T-helper 9 cell (primary cell): Measurements from ENCODE around the gene MCM7.

Source experiments
- DNase-seq: peaks from one replicate; pipeline ENCODE4 v3.0.0-alpha.2; 2020

Gene MCM7

GRCh38 chr7:100065452-100066186 lies 35.6 kb downstream of the MCM7 start:
- no peak for DNase-seq

GRCh38 chr7:100064162-100064561 lies 37.0 kb downstream of the MCM7 start:
- DNase-seq, result no peak

GRCh38 chr7:100063376-100063775 lies 37.8 kb downstream of the MCM7 start:
- no peak for DNase-seq

DNA sequence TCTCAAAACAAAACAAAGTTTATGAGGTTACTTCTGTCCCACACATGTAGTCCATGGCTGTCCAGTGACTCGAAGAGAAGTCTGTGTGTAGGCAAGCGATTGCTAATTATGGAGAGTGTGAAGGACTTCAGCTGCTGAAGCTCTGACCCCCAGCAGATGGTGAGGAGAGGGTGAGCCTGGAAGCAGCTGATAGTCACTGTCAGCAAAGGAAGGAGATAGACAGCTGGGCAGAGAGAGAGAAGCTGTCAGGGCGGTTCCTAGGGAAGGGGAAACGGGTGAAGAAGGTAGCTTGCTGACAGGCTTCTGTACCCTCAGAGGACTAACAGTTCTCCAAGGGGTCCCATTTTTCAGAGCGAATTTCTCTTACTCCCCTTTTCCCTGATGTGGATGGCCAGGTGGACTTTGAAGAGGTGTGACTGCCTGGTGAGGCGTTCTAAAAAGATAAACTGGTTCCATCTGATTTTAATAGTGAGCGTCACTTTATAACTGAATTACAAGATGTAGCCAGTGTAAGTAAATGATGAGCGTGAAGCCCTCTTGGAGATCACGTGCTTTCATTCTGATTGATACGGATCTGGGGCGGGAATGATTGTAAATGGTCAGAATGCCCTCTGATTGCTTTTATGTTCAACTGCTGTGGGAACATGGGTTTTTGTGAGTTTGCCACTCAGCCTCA lies 39.5 kb downstream of the MCM7 start:
- no peak for DNase-seq

DNA sequence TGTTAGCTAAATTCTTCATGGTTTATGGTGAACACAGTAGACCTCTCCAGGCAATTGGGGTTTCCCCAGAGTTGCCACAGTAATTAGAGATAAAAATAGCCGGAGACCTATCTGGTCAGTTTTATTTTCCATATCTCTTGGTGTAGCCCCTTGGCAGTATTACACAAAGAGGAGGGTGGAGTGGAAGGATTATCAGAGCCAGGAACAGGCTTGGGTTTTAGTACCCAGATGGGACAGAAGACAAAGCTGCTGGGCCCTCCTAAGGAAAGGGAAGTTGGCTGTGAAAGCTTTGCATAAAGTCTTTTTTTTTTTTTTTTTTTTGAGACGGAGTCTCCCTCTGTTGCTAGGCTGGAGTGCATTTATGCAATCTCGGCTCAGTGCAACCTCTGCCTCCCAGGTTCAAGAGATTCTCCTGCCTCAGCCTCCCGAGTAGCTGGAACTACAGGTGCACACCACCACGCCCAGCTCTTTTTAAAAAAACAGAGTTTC lies 41.9 kb downstream of the MCM7 start:
- DNase-seq, result no peak

GRCh38 chr7:100057006-100057405 lies 44.2 kb downstream of the MCM7 start:
- no peak for DNase-seq

DNA sequence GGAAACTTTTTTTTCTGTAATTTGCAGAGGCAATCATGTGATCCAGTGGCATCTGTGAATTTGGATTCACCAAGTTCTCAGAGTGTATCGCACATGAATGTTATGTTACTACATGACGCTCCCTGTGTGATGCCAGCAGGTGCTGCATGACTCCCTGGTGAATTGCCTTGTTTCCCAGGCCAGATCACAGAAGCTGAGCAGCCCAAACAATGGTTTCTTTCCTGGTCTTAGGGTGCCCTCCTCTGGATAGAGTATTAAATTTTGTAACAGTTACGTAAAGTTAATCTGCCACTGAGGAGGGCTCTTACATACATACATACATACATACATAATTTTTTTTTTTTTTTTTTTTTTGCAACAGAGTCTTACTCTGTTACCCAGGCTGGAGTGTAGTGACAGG lies 48.0 kb downstream of the MCM7 start:
- no peak for DNase-seq

DNA sequence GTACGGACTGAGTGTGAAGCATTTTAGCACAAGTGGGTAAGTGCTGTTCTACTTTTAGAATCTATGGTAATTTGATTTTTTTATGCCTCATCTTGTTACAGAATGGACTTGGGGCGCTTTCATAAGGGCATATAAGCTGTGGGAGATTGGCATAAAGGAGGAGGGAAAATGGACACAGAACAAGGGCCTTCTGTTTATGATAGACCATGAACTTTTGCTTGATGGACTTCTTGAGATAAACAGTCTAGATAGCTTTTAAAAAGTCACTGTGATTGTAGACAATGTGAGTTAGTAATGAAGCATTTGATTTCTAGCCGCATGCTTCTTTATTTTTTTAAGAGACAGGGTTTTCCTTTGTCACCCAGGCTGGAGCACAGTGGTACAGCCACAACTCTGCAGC lies 49.6 kb downstream of the MCM7 start:
- DNase-seq, result no peak

DNA sequence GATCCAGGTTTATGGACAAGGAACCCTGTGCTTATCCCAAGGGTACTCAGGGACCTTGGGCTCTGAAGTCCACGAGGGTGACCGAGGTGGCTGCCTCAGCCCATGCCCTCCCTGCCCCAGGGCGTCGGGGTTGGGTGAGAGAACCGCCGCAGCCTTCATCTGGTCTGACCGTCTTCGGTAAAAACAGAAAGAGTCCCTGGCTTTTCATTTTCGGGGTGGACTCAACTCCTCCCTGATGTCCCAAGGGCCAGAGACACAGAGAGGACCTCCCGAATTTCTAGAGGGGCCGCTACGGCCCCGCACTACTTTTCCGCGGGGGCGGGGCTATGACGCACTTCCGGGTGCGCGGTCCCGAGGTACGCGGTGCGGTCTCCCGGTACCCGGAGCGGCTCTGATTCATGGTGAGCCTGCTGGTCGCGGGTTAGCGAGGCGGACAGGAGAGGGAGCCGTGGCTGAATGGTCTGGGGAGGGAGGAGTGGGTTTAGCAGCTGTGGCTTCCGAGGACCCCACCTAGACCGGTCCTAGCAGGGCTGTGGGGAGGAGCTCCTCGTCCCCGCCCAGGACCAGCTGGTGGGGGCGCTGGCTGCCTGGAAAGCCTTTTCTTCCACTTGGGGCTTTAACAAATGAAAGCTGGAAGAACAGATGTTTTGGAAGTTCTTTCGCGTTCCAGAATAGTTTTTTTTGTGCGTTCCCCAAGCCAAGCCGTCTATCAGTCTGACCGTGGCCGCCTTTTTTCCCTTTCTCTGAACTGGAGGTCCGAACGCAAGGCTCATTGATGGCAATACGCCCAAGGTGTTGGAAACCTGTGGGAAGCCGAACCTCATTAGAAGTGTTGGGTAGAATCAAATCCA lies 51.5 kb downstream of the MCM7 start, which contains the start of gene ZSCAN21:
Gene ZSCAN21 (plus strand): TSS at position 334 of the 851 bp plus-strand sequence. CDS start 7,233 bp downstream, outside the sequence.
- DNase-seq, result peak; percentile 73

DNA sequence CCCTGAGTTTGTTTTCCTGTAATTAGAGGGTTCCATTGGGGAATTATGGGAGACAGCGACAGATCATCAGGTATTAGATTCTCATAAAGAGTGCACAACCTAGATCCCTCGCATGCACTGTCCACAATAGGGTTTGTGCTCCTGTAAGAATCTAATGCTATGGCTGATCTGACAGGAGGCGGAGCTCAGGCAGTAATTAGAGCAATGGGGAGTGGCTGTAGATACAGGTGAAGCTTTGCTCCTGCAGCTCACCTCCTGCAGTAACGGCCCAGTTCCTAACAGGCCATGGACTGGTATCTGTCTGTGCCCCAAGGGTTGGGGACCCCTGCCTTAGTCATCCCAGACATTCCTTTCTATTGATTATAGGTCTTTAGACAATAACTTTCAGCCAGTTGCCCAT lies 52.5 kb downstream of the MCM7 start:
- DNase-seq, result no peak

DNA sequence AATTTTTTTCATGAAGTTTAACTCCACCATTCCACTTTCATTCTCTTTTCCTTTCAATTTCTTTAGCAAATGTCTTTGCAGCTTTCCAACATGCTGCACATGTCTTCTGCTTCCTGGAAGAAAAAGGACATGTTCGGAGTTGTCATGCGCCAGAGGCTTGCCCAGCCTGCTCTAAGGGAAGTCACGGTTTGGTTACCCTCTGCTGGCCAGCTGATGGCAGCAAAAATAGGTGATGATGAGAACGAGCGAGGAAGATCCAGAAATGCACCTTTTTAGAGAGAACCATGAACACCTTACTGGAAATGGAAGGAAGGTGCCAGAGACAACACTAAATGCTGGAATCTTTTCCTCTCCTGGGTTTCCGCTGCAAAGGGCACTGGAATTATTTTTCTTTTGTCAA lies 56.5 kb downstream of the MCM7 start:
- DNase-seq, result no peak
